ENCODE data around the gene ABCA4. TPM values are rescaled to one million over a fixed set of nuclear protein-coding genes. Genes with fewer than 3 reads are reported as not detected.

The ABCA4 gene
- polyA plus RNA-seq, 3 donors: 5.8 to 15.2 (median 7.1) TPM

GRCh38 chr1:94039871-94040569, 80.9 kb downstream of the ABCA4 start:
- DNase-seq (ENCODE audit: extremely low read depth in 1 of 11, low read depth in 9 of 11, low spot score in 4 of 11): no peak

GRCh38 chr1:94039514-94039870, 81.5 kb downstream of the ABCA4 start:
- peak in 9 of 11 donors; percentile 44 to 79 (median 58) for DNase-seq (ENCODE audit: extremely low read depth in 1 of 11, low read depth in 9 of 11, low spot score in 4 of 11)

GRCh38 chr1:94038511-94038910, 82.4 kb downstream of the ABCA4 start:
- no peak for DNase-seq (ENCODE audit: extremely low read depth in 1 of 11, low read depth in 9 of 11, low spot score in 4 of 11)

GRCh38 chr1:94037392-94038229, 83.3 kb downstream of the ABCA4 start:
- no peak for DNase-seq (ENCODE audit: extremely low read depth in 1 of 11, low read depth in 9 of 11, low spot score in 4 of 11)

GRCh38 chr1:94036730-94037129, 84.2 kb downstream of the ABCA4 start:
- no peak for DNase-seq (ENCODE audit: extremely low read depth in 1 of 11, low read depth in 9 of 11, low spot score in 4 of 11)

- DNase-seq (ENCODE audit: extremely low read depth in 1 of 11, low read depth in 9 of 11, low spot score in 4 of 11): no peak
These were observed 87.1 kb downstream of the ABCA4 start for GRCh38 chr1:94033849-94034248.

DNA sequence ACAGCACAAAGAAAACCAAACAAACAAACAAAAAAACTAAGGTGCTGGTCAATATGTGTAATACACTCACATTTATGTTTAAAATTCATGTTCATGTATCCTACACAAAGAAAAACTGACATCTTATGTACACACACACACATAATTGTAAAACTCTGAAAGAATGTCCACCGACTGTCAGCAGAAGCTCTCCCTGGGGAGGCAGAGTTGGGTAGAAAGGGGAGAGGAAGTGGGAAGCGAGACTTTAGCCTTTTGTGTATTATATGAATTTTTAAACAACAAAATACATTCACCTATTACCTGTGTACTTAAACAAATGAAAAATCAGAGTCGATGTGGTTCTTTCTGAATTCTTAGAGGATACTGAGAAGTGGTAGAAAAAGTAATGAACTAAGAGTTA, 88.3 kb downstream of the ABCA4 start:
- no peak for DNase-seq (ENCODE audit: extremely low read depth in 1 of 11, low read depth in 9 of 11, low spot score in 4 of 11)

GRCh38 chr1:94031591-94031990, 89.4 kb downstream of the ABCA4 start:
- DNase-seq (ENCODE audit: extremely low read depth in 1 of 11, low read depth in 9 of 11, low spot score in 4 of 11): no peak

DNA sequence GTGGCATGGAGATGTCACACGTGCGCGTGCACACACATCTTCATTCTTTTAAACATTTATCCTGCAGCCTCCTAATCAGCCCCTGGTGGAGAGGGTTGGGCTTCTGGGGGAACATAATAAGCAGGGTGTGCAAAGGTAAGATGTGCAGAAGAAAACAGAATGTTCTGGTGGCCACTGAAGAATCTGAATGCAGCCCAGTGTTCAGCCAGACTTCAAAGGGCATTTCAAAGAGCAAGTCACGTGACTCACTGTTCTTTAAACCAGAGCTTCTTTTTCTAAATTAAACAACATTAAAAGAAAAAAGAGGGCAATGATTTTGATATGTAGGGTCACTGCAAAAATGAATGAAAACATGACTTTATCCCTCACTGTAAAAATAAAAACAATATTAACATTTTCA, 89.8 kb downstream of the ABCA4 start:
- no peak for DNase-seq (ENCODE audit: extremely low read depth in 1 of 11, low read depth in 9 of 11, low spot score in 4 of 11)

GRCh38 chr1:94029130-94029993, 91.6 kb downstream of the ABCA4 start:
- no peak for DNase-seq (ENCODE audit: extremely low read depth in 1 of 11, low read depth in 9 of 11, low spot score in 4 of 11)

- DNase-seq (ENCODE audit: extremely low read depth in 1 of 11, low read depth in 9 of 11, low spot score in 4 of 11): no peak
These were observed 93.0 kb downstream of the ABCA4 start for GRCh38 chr1:94027721-94028515.

GRCh38 chr1:94026619-94027380, 94.1 kb downstream of the ABCA4 start:
- DNase-seq (ENCODE audit: extremely low read depth in 1 of 11, low read depth in 9 of 11, low spot score in 4 of 11): no peak

DNA sequence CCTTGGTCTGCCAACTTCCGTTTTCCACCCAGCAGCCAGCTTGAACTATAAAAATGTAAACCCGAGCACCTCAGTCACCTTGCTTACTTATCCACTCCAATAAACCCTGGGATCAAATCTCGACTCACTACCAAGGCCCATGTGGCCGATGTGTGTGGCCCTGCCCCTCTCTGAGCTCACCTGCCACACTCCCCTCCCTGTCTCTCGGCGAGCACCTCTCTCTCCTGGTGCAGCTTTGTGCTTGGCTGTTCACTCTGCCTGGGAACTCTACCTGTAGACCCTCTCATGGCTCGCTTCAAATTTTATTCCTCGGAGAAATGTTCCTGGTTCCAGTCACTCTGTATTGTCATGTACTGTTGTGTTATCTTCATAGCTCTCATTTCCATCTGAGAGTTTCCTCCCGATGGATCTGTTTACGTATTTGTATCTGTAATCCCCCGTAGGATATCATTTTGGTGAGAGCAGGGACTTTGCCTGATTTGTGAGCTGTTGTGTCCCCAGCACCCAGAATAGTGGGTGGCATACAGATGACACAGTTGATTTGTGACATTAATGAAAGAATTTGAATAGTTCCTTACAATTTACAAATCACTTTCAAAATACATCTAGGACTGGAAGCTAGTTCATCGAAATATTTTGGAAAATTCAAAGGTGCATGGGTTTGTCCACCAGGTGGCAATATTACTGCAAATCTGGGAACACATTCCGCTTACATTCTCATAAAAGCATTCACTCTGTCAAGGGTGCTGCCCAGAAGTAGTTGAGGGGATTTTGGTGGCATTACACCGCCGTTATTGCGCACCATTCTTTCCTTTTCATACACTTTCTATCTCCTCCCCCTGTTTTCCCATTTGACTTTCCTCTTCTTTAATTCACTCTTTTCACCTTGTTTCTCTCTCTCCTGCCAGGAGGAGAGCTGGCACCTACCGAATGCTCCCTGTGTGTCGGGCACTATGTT, 95.3 kb downstream of the ABCA4 start:
- DNase-seq (ENCODE audit: extremely low read depth in 1 of 11, low read depth in 9 of 11, low spot score in 4 of 11): peak in 3 of 11 donors; percentile 49 to 67 (median 52)

DNA sequence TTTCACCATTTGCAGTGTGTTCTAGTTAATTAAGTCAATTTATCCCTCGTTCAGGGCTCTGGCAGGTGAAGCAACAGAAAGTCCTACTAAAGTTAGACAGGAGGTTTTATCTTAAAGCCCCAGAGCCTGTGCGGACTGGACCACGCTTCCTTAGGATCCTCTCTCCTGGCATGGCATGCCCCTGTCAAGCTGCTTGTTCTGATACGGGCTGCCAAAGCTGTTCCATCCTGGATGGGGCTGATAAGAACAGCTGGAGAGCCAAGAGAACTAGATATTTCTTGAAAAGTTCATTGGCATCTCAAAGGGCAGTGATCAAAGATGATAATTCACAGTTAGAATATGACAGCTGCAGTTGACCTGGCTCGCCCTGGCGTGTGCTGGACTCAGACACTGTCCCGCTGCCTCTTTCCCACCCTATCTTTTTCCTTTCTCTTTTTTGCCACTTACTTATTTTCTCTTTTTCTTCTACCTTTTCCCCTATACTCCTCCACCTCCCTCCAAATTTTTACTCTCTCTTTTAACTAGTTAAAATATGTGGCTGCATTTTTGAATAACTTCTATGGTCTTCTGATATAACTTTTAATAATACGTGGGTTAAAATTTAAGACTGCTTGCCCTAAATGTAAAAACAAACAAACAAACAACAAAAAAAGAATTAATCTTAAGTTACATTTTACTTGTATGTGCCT, 96.7 kb downstream of the ABCA4 start:
- no peak for DNase-seq (ENCODE audit: extremely low read depth in 1 of 11, low read depth in 9 of 11, low spot score in 4 of 11)

DNA sequence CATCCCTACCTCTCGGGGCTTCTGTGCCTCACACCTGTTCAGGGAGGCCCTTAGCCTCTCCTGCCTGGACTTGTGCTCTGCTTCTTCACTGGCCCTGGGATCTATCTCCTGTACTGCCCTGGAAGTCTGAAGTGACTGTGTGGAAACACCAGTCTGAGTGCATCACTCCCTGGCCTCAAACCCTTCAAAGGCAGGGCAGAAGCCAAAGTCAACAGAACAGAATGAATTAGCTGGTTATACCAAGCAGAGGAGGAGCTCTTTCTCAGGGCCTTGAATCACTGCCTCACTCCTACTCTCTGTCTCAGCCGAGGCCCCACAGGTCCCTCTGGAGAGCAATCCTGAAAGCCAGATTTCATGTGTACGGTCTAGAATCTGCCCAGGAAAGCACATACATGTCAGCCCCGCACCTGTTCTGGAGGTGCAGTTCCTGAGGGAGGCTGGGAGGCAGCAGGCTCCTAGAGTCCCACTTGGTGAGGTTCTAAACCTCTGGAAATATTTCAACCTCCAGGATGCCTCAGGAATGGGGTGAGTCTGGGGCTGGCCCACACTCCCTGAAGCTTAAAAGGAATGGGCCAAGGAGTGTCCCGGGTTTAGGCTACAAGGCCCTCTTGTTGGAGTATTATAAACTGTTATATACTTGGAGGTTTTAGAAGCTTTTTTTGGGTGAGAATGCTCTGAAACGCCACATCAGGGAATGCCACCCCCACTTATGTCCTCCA, 98.3 kb downstream of the ABCA4 start:
- no peak for DNase-seq (ENCODE audit: extremely low read depth in 1 of 11, low read depth in 9 of 11, low spot score in 4 of 11)

Data from renal cortex interstitium (tissue), 11 donors.